GM08714 (cell line): Measurements from ENCODE around the gene SH3BP5L.
"Not testable (repeated sequence)": the region's sequence is repeated elsewhere in the genome, so short reads cannot be mapped to it uniquely, and the experiment has no call there.

Experiments
- H3K4me3 ChIP-seq: fragments of 200-500 bp; sonication (Bioruptor generic); 2 replicates; pipeline ENCODE4 v1.5.1; 2014; ENCODE audit warnings: mild to moderate bottlenecking, low read length, inconsistent platforms
- ZNF274 ChIP-seq: IDR thresholded peaks from 2 replicates; pipeline ENCODE4 v1.6.1; 2012; ENCODE audit warnings: mild to moderate bottlenecking, low read depth, low read length

SH3BP5L gene

DNA sequence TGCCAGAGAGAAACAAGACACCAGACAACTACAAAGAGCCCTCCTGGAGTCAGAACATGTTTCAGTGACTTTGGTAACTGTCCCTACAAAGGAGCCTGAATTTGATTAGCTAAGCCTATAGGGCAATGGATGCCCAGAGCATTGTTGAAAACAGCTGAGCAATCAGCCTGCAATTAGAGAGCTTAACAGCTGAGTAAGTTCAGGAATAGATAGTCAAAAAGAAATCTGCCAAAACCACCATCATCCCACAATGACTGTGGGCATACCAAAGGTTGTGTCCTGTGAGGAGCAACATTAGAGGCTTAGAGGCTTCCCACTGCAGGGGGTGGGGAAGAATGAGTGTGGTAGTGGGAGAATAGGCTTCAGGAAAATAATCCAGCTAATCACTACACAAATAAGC lies 32.1 kb downstream of the SH3BP5L start:
- H3K4me3 ChIP-seq = no peak overlapping the region
- no peak for TF ChIP-seq ZNF274

DNA sequence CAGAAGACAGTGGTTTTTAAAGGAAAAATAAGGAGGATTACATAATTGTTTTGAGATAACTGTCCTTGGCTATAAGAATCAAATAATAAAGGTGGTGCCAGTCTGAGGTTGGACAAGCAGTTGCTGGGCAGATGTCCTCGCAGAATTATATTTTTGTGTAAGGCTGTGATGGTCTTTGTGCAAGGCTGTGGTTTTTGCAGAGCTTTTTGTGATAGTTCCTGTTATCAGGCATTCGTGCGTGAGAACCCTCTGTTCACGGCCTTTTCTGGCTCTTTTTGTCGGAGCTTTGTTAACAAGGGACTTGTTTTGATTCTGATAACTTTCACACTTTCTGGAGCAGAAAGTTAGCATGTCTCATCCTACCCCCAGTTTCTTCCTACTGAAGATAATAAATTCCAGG lies 33.4 kb downstream of the SH3BP5L start:
- TF ChIP-seq ZNF274 = no peak

DNA sequence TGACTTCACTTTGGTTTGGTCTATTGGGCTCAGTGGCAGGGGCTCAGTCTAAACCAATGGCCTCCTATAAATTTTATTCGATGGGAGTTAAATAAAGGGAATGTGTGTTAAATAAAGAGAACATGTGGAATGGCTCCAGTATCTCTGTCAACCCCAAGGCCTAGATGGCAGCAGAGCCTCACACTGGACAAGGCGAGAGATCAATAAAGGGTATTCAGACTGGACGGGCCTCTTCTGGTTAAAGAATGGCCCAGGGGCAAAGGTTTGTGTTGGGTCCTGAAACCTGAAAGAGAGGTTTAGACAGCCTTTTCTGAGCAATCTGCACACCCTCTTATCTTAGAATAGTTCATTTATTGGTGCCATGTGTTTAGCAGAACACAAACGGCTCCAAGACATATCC lies 34.7 kb downstream of the SH3BP5L start:
- no peak for TF ChIP-seq ZNF274
- H3K4me3 ChIP-seq = no peak overlapping the region

More for the DNA sequence above, 33.4 kb downstream of the SH3BP5L start:
- H3K4me3 ChIP-seq = no peak overlapping the region

DNA sequence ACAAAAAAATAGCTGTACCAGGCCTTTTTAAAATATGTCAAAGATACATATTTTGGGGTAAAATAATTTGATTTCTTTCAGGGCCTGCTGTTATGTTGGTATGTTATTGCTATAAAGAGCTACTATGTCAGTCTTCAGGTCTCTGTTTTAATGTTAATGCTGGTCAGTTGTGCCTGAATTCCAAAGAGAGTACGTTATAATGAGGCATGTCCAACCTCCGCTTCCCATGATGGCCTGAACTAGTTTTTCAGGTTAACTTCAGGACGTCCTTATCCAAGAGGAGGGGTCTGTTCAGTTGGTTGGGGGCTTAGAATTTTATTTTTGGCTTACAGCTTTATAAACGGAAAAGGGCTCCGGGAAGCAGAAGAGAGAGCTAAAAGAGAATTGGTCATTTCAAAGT lies 35.3 kb downstream of the SH3BP5L start:
- no peak overlapping the region for H3K4me3 ChIP-seq
- TF ChIP-seq ZNF274 = no peak

DNA sequence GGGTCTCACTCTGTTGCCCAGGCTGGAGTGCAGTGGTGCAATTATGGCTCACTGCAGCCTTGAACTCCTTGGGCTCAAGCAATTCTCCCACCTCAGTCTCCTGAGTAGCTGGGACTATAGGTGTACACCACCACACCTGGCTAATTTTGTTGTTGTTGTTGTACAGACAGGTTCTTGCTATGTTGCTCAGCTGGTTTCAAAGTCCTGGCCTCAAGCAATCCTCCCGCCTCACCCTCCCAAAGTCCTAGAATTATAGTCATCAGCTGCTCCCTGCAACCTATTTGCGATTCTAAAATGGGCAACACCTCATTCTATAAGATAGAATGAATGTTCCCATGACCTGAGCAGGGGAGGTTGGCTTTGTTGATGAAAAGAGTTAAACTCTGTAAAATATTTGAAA lies 36.4 kb downstream of the SH3BP5L start:
- not testable (repeated sequence) for H3K4me3 ChIP-seq

DNA sequence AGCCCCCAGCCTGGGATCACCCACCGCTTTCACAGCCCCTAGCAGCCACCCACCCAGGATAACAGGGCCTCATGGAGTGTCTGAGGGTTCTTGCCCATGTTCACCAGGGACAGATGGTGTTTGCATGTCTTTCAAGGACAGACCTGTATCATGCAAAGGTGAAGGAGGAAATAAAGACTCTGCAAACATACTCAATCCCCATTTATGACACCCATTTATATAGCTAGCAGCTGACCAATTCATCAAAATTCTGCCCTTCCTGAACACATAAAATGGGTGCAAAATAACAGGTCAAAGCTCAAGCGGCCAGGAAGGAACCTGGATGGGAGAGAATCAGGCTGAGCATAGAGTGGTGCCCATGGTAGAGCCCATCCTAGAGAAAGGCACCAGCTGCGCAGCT lies 37.4 kb downstream of the SH3BP5L start:
- no peak overlapping the region for H3K4me3 ChIP-seq
- no peak for TF ChIP-seq ZNF274

DNA sequence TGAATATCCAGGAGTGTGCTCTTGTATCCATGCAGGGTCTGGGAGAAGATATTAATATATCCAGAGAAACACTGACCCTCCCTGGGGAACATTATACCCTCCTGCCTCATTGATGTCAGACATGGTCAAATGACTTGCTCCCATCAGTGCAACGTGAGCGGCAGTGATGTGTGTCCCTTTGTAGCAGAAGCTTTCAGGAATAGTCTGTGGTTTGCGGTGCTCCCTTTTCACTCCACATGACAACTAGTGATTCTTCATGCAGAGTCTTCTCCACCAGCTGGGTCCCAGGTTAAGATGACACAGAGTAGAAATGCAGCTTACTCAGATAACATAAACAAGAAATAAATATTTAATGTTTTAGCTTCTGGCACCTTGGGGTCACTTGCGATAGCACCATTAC lies 38.3 kb downstream of the SH3BP5L start:
- TF ChIP-seq ZNF274 = no peak
- H3K4me3 ChIP-seq = no peak overlapping the region

DNA sequence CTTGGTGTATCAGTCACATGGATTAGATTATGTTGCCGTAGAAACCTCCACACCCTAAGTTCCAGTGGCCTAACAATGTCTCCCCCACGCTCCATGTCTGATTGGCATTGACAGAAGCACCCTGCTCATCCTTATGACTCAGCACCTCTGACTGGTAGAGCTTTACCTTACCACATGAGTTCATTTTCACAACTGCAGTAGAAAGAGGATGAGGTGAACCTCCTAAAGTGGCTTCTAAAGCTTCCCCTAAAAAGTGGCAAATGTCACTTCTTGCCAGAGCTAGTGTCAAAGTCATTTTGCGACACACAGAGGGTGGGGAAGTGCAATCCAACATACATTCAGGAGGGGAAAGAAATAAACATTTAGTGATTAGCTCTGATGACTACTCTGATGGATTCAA lies 39.6 kb downstream of the SH3BP5L start:
- H3K4me3 ChIP-seq = no peak overlapping the region
- TF ChIP-seq ZNF274 = no peak

DNA sequence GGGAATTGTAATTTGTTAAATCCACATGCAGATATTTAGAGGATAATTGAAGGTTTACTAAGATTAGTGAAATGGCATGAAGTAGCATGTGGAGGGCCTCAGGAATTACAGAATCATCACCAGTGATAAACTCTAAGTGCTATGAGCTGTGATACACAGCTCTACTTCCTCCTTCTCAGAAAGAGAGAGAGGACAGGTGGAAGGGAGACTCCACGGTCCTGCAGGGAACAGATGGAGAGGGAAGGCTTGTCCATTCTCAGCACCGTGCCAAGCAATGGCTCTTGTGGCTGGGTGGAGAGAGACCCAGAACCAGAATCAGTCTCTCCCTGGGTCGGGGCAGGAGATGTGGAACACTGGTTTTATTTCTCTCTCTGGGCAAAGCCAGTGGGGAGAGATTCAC lies 42.3 kb downstream of the SH3BP5L start:
- no peak for TF ChIP-seq ZNF274
- no peak overlapping the region for H3K4me3 ChIP-seq

DNA sequence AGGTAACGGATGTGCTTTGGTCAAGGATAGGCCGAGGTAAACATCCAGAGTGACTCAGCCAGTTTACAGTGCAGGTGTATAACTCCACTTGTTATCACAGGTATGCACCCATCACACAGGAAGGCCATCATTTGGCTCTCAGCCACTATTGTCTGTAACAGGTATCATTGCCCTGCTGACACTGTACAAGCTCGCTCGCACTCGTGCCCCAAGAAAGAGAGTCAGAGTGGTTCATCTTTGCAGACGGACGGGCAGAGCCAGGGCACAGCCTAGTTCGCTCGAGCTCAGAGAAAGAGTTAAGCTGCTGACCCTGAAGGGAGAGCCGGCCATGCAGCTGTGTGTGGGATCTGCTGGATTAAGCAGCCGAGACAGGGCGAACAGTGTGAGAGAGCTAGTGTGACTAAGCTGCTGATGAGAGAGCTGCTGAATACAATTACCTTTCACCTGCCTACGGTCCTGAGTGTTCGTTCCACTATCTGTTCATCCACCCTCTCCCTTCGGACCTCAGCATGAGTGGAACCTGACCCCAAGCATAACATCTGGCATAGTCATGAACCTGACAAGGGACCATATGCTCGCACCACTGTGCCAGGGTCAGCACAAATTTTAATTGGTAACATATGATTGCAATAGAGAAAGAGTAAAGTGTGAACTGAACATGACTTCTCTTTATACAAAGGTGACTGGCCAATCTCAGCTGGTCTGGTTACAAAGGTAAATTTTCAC lies 43.1 kb downstream of the SH3BP5L start:
- H3K4me3 ChIP-seq = no peak overlapping the region
- TF ChIP-seq ZNF274 = no peak

DNA sequence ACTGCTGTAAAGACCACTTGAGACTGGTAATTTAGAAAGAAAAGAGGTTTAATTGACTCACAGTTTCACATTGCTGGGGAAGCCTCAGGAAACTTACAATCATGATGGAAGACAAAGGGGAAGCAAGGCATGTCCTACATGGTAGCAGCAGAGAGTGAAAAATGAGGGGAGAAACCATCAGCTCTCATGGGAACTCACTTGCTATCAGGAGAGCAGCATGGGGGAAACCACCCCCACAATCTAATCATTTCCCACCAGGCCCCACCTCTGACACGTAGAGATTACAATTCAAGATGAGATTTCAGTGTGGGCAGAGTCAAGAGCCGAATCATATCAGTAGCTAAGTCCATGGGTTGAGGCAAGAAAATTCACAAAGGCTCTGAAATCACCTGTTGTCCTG lies 46.4 kb downstream of the SH3BP5L start:
- no peak overlapping the region for H3K4me3 ChIP-seq
- no peak for TF ChIP-seq ZNF274

DNA sequence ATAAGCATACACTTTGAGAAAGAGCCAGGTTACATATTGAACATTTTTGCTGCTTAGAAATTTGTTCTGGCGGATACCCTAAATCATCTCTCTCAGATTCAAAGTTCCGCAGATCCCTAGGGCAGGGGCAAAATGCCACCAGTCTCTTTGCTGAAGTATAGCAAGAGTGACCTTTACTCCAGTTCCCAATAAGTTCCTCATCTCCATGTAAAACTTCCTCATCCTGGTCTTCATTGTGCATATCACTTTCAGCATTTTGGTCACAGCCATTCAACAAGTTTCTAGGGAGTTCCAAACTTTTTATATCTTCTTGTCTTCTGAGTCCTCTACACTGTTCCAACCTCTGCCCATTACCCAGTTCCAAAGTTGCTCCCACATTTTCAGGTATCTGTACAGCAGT lies 46.8 kb downstream of the SH3BP5L start:
- H3K4me3 ChIP-seq = no peak overlapping the region
- TF ChIP-seq ZNF274 = no peak

DNA sequence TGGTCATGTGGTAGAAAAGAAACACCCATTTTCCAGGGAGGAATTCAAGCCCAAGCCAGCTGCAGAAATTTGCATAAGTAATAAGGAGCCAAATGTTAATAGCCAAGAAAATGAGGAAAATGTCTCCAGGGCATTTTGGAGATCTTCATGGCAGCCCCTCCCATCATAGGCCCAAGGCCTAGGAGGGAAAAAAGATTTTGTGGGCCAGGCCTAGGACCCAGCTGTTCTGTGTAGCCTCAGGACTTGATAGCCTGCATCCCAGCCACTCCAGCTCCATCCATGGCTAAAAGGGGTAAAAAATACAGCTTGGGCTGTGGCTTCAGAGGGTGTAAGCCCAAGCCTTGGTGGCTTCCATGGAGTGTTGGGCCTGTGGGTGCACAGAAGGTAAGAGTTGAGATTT lies 48.7 kb downstream of the SH3BP5L start:
- no peak overlapping the region for H3K4me3 ChIP-seq
- TF ChIP-seq ZNF274 = no peak

DNA sequence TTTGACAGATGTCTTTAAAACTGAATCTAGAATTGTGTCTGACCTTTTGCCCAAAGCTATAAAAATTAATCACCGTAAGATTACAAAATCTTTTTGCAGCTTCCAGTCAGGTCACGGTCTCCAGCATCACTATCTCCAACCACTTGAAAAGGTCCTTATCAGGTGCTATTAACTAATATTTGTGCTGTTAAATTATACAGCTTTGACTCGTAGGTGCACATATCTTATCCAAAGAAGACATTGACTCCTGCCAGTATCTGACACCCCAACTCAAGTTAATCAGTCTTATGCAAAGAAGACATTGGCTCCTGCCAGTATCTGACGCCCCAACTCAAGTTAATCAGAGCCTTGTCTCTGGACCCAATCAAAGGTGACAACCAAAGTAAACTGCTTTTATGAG lies 50.3 kb downstream of the SH3BP5L start:
- no peak for TF ChIP-seq ZNF274

More for the DNA sequence above, 50.3 kb downstream of the SH3BP5L start:
- no peak overlapping the region for H3K4me3 ChIP-seq
